Prostate gland (tissue), 1 donor: ENCODE results near the gene VAV2.

Experiments used
- POLR2A ChIP-seq: fragments of 450-650 bp; IDR thresholded peaks from one replicate; pipeline ENCODE4 v1.6.1; 2016; ENCODE audit warnings: antibody characterized with exemption, mild to moderate bottlenecking
- POLR2AphosphoS5 ChIP-seq: sonication (generic); formaldehyde crosslinking; IDR thresholded peaks from one replicate; pipeline ENCODE4 v1.6.1; 2017; ENCODE audit warnings: antibody characterized with exemption

- TF ChIP-seq POLR2AphosphoS5, result peak; percentile 6
- no peak for TF ChIP-seq POLR2A
These were observed 59.9 kb downstream of the VAV2 start for GRCh38 chr9:133932181-133932580.
